ENCODE results near the gene B4GALT3. TPM values are rescaled to one million over a fixed set of nuclear protein-coding genes. Genes with fewer than 3 reads are reported as not detected.

B4GALT3 gene
- polyA plus RNA-seq, 3 donors: 16.8 to 50.3 (median 21.0) TPM

DNA sequence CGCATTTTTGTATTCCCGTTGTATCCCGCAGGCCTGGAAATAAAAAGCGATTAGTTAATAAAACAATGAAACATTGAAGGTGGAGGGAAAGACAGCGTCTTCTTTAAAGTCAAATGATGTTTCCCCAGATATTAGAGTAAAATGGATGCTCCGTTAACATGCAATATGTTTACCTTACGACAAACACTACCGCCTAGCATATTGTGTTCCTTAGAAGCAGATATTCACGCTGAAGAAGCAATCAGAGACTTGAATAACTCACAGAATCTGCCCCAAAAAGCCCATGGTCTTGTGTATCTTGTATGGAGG, 583 bp upstream of the B4GALT3 start:
- H3K27ac Mint-ChIP-seq: peak overlapping the region; percentile 95 to 100 (median 99)
- H3K36me3 Mint-ChIP-seq: peaks cover 29 to 34% of the 10 kb centered on the region in 2 donors
- no peak for TF ChIP-seq CTCF (IDR thresholded peaks at IDR 0.05)
- peaks cover 44 to 50% of the 10 kb centered on the region in 2 donors for H3K4me1 ChIP-seq (ENCODE audit: control insufficient read depth in 1 of 2, insufficient read depth in 2 of 2, low read length in 2 of 2)
- H4K20me1 ChIP-seq (ENCODE audit: insufficient read depth, low read length): no peaks in the 10 kb centered on the region
- peak overlapping the region; percentile 93 for H3K4me2 ChIP-seq (replicated peaks; ENCODE audit: extremely low read depth, low read length, poor library complexity, severe bottlenecking)
- intact Hi-C loops (cut with micrococcal nuclease): no loop called here
- no peaks in the 10 kb centered on the region for H3K9me3 ChIP-seq (replicated peaks in 1 of 2; ENCODE audit: control insufficient read depth in 1 of 2, insufficient read depth in 1 of 2, low read length in 2 of 2)
- peak overlapping the region; percentile 66 to 95 (median 78) for H3K4me3 ChIP-seq (replicated peaks in 1 of 3; ENCODE audit: low read depth in 2 of 3, low read length in 3 of 3)
- peaks cover 28 to 31% of the 10 kb centered on the region in 2 donors for H3K36me3 ChIP-seq (replicated peaks in 1 of 2; ENCODE audit: control insufficient read depth in 1 of 2, insufficient read depth in 2 of 2, low read length in 2 of 2)
- 77% methylated on average over 4 of the region's 9 CpGs for WGBS (ENCODE audit: insufficient coverage)
- H3K9ac ChIP-seq (ENCODE audit: insufficient read depth, low read length, poor library complexity, severe bottlenecking): peak overlapping the region; percentile 83
- no peaks in the 10 kb centered on the region for H3K9me3 Mint-ChIP-seq
- H2AFZ ChIP-seq (ENCODE audit: insufficient read depth, low read depth, low read length, poor library complexity, severe bottlenecking): peak overlapping the region; percentile 94
- peaks cover 48% of the 10 kb centered on the region for H3K4me1 Mint-ChIP-seq
- H3K4me3 Mint-ChIP-seq: peak overlapping the region; percentile 99 to 100
- peak overlapping the region; percentile 71 to 90 for H3K27ac ChIP-seq (ENCODE audit: low read depth in 1 of 2, low read length in 2 of 2)
- DNase-seq: no peak
- no peaks in the 10 kb centered on the region for H3K27me3 Mint-ChIP-seq (ENCODE audit: low read depth in 3 of 3)
- H3K79me2 ChIP-seq (ENCODE audit: insufficient read depth, low read length): peaks cover 19% of the 10 kb centered on the region
- no peaks in the 10 kb centered on the region for H3K27me3 ChIP-seq (ENCODE audit: control insufficient read depth in 2 of 2, insufficient read depth in 2 of 2, low read length in 2 of 2)

DNA sequence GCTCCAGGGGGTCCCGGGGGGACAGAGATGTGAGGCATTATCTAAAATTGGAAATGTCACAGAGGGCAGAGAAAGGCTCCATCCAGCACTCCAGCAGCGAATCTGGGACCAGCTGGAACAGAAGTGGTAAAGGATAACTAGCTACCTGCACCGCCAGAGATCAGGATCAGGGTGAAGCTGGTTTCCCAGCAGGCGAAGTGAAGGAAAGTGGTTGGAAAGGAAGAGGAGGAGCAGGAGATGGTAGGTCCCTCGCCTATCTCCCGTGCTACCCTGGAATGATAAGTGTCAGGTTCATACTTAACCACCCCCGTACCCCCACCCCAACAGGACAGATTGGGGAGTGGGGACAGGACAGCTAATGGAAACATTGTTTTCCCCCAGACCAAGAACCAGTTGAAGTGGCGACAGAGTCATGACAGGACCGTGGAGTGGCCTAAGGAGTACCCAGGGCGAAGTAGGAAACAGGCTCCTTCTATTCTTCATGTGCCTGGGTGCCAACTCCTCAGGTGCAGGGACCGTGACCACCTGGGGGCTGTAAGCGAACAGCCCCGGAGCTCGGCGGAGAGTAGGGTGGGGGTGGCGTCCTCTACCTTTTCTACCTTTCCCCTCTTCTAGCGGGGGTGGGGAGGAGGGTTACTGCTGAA, 717 bp downstream of the B4GALT3 start:
- H3K4me2 ChIP-seq (replicated peaks; ENCODE audit: extremely low read depth, low read length, poor library complexity, severe bottlenecking): peak overlapping the region; percentile 93
- H3K27ac ChIP-seq (ENCODE audit: low read depth in 1 of 2, low read length in 2 of 2): peak overlapping the region; percentile 71 to 90
- peak overlapping the region; percentile 66 to 95 (median 78) for H3K4me3 ChIP-seq (replicated peaks in 1 of 3; ENCODE audit: low read depth in 2 of 3, low read length in 3 of 3)
- intact Hi-C loops (cut with micrococcal nuclease): no loop called here
- Mint-ChIP-seq H3K9me3 (no peaks in the 10 kb centered on the region), H3K36me3 (peaks cover 42 to 47% of the 10 kb centered on the region in 2 donors), H3K4me3 (peak overlapping the region; percentile 99 to 100), H3K27ac (peak overlapping the region; percentile 95 to 100 (median 99)), H3K27me3 (ENCODE audit: low read depth in 3 of 3) (no peaks in the 10 kb centered on the region), H3K4me1 (peaks cover 35% of the 10 kb centered on the region)
- H4K20me1 ChIP-seq (ENCODE audit: insufficient read depth, low read length): no peaks in the 10 kb centered on the region
- peaks cover 31 to 37% of the 10 kb centered on the region in 2 donors for H3K4me1 ChIP-seq (ENCODE audit: control insufficient read depth in 1 of 2, insufficient read depth in 2 of 2, low read length in 2 of 2)
- peak overlapping the region; percentile 94 for H2AFZ ChIP-seq (ENCODE audit: insufficient read depth, low read depth, low read length, poor library complexity, severe bottlenecking)
- H3K79me2 ChIP-seq (ENCODE audit: insufficient read depth, low read length): peaks cover 19% of the 10 kb centered on the region
- H3K27me3 ChIP-seq (ENCODE audit: control insufficient read depth in 2 of 2, insufficient read depth in 2 of 2, low read length in 2 of 2): no peaks in the 10 kb centered on the region
- H3K36me3 ChIP-seq (replicated peaks in 1 of 2; ENCODE audit: control insufficient read depth in 1 of 2, insufficient read depth in 2 of 2, low read length in 2 of 2): peaks cover 41 to 44% of the 10 kb centered on the region in 2 donors
- DNase-seq: no peak
- no peak for TF ChIP-seq CTCF (IDR thresholded peaks at IDR 0.05)
- no peaks in the 10 kb centered on the region for H3K9me3 ChIP-seq (replicated peaks in 1 of 2; ENCODE audit: control insufficient read depth in 1 of 2, insufficient read depth in 1 of 2, low read length in 2 of 2)
- WGBS (ENCODE audit: insufficient coverage): 52% methylated on average over 6 of the region's 17 CpGs
- peak overlapping the region; percentile 83 for H3K9ac ChIP-seq (ENCODE audit: insufficient read depth, low read length, poor library complexity, severe bottlenecking)
